Left lung (tissue), 10 donors: ENCODE data around the gene EPHA4. TPM values are rescaled to one million over a fixed set of nuclear protein-coding genes. Genes with fewer than 3 reads are reported as not detected.

Experiments
- ATAC-seq: fragments of 200-7000 bp; cut with Tn5 transposase; one replicate; pipeline ENCODE4 v1.9.1; 2020; ENCODE audit warnings: moderate library complexity
- DNase-seq, 4 donors: peaks; one replicate each; pipeline ENCODE4 v3.0.0-alpha.2; 2013 to 2020
- H3K27ac ChIP-seq, 2 donors: fragments of 200-600 bp; sonication (generic) in 1 of 2; one replicate each; pipeline versions ENCODE4 v1.5.0 to v1.8.0; 2020 to 2021
- H3K27me3 ChIP-seq, 2 donors: fragments of 200-600 bp; sonication (generic) in 1 of 2; one replicate each; pipeline versions ENCODE4 v1.5.0 to v1.8.0; 2020 to 2021
- H3K36me3 ChIP-seq, 2 donors: fragments of 200-600 bp; sonication (generic) in 1 of 2; one replicate each; pipeline versions ENCODE4 v1.5.0 to v1.8.0; 2020 to 2021
- H3K4me1 ChIP-seq, 2 donors: fragments of 200-600 bp; one replicate each; pipeline ENCODE4 v1.8.0; 2021
- H3K4me3 ChIP-seq, 2 donors: fragments of 200-600 bp; sonication (generic) in 1 of 2; one replicate each; pipeline versions ENCODE4 v1.5.0 to v1.8.0; 2020 to 2021; ENCODE audit warnings: mild to moderate bottlenecking in 1 of 2
- H3K9me3 ChIP-seq, 2 donors: fragments of 200-600 bp; sonication (generic) in 1 of 2; one replicate each; pipeline versions ENCODE4 v1.5.0 to v1.8.0; 2020 to 2021
- CTCF ChIP-seq, 2 donors: fragments of 200-600 bp; sonication (generic) in 1 of 2; IDR thresholded peaks; one replicate each; pipeline versions ENCODE4 v1.5.0 to v1.8.0; 2021; ENCODE audit warnings: antibody characterized with exemption in 2 of 2
- intact Hi-C, 2 donors: fragments of 100-400 bp; cut with DNase I; formaldehyde crosslinking; loops; one replicate each; pipeline versions ENCODE4 v1.11.2 to v1.14.2; 2022
- polyA plus RNA-seq, 6 donors: library from polyadenylated mRNA; unstranded; fragments of 120-200 nt; gene quantifications; one replicate each; pipeline ENCODE4 v1.2.1, GENCODE V29; 2013; ENCODE audit not compliant: insufficient read length in 6 of 6
- total RNA-seq, 2 donors: library from RNA; stranded (reverse); fragmentation: NEBNext Ultra II Directional; extraction: Animal tissue kit (Norgen Biotek cat#: 25700); gene quantifications; one replicate each; pipeline ENCODE4 v1.2.1, GENCODE V29; 2021
- donor health status: DM: no; HTN: yes; CAD: no.
- donor health status: DM: no; HTN: no; CAD: no.

EPHA4 gene
- total and polyA plus RNA-seq, 8 donors = 17.7 to 41.0 (median 24.8) TPM

GRCh38 chr2:221539246-221539645, 32.9 kb downstream of the EPHA4 start:
- DNase-seq (no peak), ATAC-seq (no peak)
- TF ChIP-seq CTCF (IDR thresholded peaks at IDR 0.05) = no peak
- Histone ChIP-seq H3K9me3 (no peaks in the 10 kb centered on the region), H3K36me3 (no peaks in the 10 kb centered on the region), H3K27me3 (no peaks in the 10 kb centered on the region), H3K4me1 (no peaks in the 10 kb centered on the region), H3K27ac (no peak overlapping the region), H3K4me3 (no peak overlapping the region)
- intact Hi-C loops = no loop called here

GRCh38 chr2:221535824-221536223, 36.3 kb downstream of the EPHA4 start:
- Histone ChIP-seq H3K27ac (no peak overlapping the region), H3K27me3 (no peaks in the 10 kb centered on the region), H3K36me3 (no peaks in the 10 kb centered on the region), H3K4me3 (no peak overlapping the region), H3K9me3 (no peaks in the 10 kb centered on the region), H3K4me1 (no peaks in the 10 kb centered on the region)
- intact Hi-C loops = no loop called here
- DNase-seq (no peak), ATAC-seq (peak; percentile 63)
- TF ChIP-seq CTCF (IDR thresholded peaks at IDR 0.05) = no peak

- DNase-seq (no peak), ATAC-seq (no peak)
- peaks cover 13 to 18% of the 10 kb centered on the region in 2 donors for H3K4me1 ChIP-seq
- no peak for TF ChIP-seq CTCF (IDR thresholded peaks at IDR 0.05)
- intact Hi-C loops = no loop called here
- no peak overlapping the region for H3K27ac ChIP-seq
- no peaks in the 10 kb centered on the region for H3K27me3 ChIP-seq
- H3K36me3 ChIP-seq = no peaks in the 10 kb centered on the region
- no peak overlapping the region for H3K4me3 ChIP-seq
- H3K9me3 ChIP-seq = no peaks in the 10 kb centered on the region
These were observed 38.8 kb downstream of the EPHA4 start for GRCh38 chr2:221533299-221533698.

GRCh38 chr2:221532641-221533040, 39.5 kb downstream of the EPHA4 start:
- intact Hi-C loops = no loop called here

GRCh38 chr2:221530653-221531037, 41.5 kb downstream of the EPHA4 start:
- Histone ChIP-seq H3K4me3 (no peak overlapping the region), H3K36me3 (no peaks in the 10 kb centered on the region), H3K27me3 (no peaks in the 10 kb centered on the region), H3K27ac (peak overlapping the region in 1 of 2 donors; percentile 75), H3K4me1 (peaks cover 18 to 22% of the 10 kb centered on the region in 2 donors), H3K9me3 (no peaks in the 10 kb centered on the region)
- ATAC-seq (peak; percentile 19), DNase-seq (no peak)
- TF ChIP-seq CTCF (IDR thresholded peaks at IDR 0.05) = no peak
- intact Hi-C loops = no loop called here

More at GRCh38 chr2:221532641-221533040, 39.5 kb downstream of the EPHA4 start:
- no peaks in the 10 kb centered on the region for H3K27me3 ChIP-seq
- no peaks in the 10 kb centered on the region for H3K36me3 ChIP-seq
- DNase-seq (no peak), ATAC-seq (no peak)
- H3K4me3 ChIP-seq = no peak overlapping the region
- no peaks in the 10 kb centered on the region for H3K9me3 ChIP-seq
- peaks cover 17 to 18% of the 10 kb centered on the region in 2 donors for H3K4me1 ChIP-seq
- no peak overlapping the region for H3K27ac ChIP-seq
- TF ChIP-seq CTCF (IDR thresholded peaks at IDR 0.05) = no peak
